H54 (cell line): ENCODE results near the gene TRMT44.

Experiments
- DNase-seq: peaks from one replicate; pipeline ENCODE4 v3.0.0; 2011; ENCODE audit warnings: low spot score, mixed read lengths; ENCODE audit not compliant: insufficient read length
- FAIRE-seq: peaks from 3 replicates; lab custom pipeline; 2011; peaks lifted over from hg19 to GRCh38; lab: Jason Lieb, UNC
- POLR2A ChIP-seq: IDR thresholded peaks from 2 replicates; pipeline ENCODE4 v1.6.1; 2011; ENCODE audit warnings: low read depth, mild to moderate bottlenecking, low read length

TRMT44 gene

GRCh38 chr4:8523175-8523574 lies 82.6 kb downstream of the TRMT44 start:
- DNase-seq (no peak), FAIRE-seq (no peak)
- no peak for TF ChIP-seq POLR2A

DNA sequence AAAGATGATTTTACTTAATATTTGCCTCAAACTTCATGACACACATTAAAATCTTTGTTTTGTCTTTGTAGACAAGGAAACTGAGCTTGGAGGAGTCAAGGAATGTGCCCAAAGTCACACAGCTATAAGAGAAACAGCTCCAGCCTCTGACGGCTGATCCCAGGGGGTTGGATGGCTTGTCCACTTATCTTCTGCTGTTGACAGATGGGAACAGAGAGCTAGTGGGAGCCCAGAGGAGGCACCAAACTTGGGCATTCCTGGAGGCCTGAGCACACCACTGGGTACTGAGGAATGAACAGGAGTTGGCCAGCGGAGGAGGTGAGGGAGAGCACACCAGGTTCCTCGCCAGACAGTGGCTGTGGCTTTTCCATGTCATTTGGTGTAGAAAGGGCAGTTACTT lies 83.2 kb downstream of the TRMT44 start:
- no peak for TF ChIP-seq POLR2A
- no peak for DNase-seq
- FAIRE-seq = no peak

DNA sequence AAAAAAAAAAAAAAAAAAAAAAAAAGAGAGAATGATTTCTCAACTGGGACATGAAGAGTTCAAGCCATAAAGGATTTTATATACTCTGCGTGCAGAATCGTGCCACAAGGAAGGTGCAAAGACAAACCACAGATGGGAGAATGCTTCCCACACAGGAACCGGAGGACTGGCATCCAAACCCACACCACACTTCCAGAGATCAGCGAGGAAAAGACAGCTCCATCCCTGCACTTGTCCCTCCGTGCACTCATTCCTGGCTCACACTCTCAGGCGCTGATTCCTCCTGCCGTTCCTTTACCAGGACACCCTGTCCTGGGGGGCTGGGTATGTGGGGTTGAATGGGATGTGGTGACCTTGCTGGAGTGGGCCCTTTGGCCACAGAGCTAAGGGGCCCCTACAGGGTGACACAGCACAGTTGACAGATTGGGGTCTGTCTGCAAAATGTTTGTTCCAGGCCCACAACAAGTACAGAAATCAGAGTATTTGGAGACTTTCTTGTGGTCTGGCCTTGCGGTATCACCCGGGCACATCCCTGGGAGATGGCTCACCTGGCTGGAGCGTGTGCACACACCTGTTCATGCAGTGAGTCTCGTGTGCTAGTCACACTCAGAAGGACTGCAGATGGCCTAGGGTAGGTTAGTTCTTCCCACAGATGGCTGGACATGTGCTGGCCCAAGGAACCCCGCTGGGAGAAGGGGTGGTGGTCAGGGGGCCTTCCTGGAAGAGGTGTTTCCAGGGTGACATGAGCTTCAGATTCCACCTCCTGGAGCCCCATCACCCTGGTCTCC lies 84.2 kb downstream of the TRMT44 start:
- TF ChIP-seq POLR2A = 0 out of 2 replicates have a peak, but pooled peaks have one; percentile 8
- DNase-seq = no peak
- FAIRE-seq = no peak

DNA sequence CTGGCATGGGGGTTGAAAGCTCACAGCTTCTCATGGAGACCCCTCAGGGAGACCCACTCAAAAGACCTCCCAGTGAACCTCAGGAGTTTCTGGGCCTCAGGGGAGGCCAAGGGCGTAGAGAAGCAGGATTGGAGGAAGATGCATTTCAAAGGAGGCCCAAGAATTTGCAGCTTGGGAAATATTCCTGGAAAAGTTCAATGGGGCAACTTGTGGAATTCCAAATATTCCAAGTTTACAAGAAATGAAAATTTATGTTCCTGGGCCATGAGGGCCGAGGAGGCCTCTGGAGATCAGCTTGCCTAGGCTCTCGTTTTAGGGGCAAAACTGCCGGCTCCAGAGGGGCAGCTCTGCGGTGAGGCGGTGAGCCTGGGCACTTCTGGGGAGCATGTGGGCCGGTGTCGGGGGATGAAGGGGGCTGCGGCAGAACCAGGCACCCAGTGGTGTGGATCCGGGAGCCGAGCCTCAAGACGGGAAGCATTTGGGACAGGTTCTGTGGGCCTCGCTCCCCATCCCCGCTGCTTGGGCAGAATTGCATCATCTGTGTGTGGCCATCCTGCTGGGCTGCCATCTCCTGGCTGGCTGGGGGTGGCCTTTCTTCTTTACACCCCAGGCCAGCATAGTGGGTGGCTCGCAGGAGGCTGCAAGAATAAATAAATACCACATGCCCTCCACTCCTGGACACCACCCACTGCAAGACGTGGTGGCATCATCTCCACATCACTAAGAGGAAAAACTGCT lies 85.0 kb downstream of the TRMT44 start:
- no peak for FAIRE-seq
- no peak for DNase-seq
- no peak for TF ChIP-seq POLR2A
